ENCODE data around the gene EBF4.

EBF4 gene

DNA sequence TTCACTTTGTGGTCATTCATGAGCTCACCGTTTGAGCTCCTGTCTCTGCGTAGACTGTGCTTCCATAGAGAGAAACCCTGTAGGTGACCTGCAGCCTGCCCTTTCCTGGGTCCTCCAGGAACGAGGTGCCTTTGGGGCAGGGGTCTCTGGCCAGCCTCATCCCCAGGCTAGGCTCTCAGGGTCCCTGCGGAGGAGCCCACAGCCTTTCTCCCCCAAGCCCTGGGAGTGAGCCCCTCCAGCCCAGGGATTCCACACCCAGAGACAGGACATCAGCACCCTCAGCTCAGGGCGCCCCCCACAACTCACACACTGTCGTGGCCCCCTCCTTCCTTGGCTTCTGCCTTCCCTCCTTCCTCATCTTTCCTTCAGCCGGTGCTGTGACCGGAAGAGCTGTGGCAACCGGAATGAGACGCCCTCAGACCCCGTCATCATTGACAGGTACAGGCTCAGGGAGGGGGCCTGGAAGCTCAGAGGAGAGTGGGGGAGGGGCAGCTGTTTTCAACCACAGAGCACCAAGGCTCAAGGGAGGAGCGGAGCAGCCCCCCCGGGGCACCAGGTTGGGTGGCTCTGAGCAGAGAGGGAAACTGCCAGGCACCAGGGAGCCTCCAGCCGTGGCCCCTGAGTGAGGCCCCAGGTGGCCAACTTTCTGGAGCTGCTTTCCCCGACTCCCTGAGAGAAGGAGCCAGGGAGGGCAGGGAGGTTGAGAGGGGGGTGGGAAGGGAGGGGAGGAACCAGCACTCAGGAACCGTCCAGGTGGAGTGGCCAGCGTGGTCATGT, 16.8 kb downstream of the EBF4 start:
- 51% methylated on average over 17 of the region's 17 CpGs for WGBS
- Histone ChIP-seq H3K27ac (ENCODE audit: low read length, poor library complexity, severe bottlenecking) (no peak overlapping the region), H3K18ac (ENCODE audit: low read depth in 1 of 2, low read length in 2 of 2) (no peak overlapping the region), H3K36me3 (ENCODE audit: control insufficient read depth in 1 of 2, insufficient read depth in 2 of 2, low read depth in 1 of 2, low read length in 2 of 2) (no peaks in the 10 kb centered on the region), H2AK5ac (ENCODE audit: low read length, severe bottlenecking) (no peak overlapping the region), H2BK120ac (ENCODE audit: low read depth, low read length) (no peak overlapping the region), H3K23ac (ENCODE audit: low read length in 2 of 2) (no peak overlapping the region), H2BK15ac (ENCODE audit: low read depth, poor library complexity, severe bottlenecking) (no peak overlapping the region), H2BK5ac (ENCODE audit: low read depth, low read length, poor library complexity, severe bottlenecking) (no peak overlapping the region), H4K91ac (ENCODE audit: low read length) (no peak overlapping the region), H3K27me3 (ENCODE audit: control insufficient read depth in 1 of 2, insufficient read depth in 1 of 2, low read length in 2 of 2) (peaks cover 90% of the 10 kb centered on the region in 2 experiments), H3K4me2 (ENCODE audit: low read length, poor library complexity, severe bottlenecking) (no peak overlapping the region), H3K4ac (ENCODE audit: low read depth in 1 of 2, low read length in 2 of 2) (no peak overlapping the region), H4K8ac (ENCODE audit: low read length) (no peak overlapping the region), H2BK12ac (ENCODE audit: low read length in 2 of 2) (no peak overlapping the region), H3K4me1 (ENCODE audit: control insufficient read depth, insufficient read depth, low read depth, low read length) (peaks cover 5% of the 10 kb centered on the region), H3K9me3 (ENCODE audit: control insufficient read depth, low read length) (no peaks in the 10 kb centered on the region), H3K4me3 (ENCODE audit: insufficient read depth in 1 of 2, low read depth in 1 of 2, low read length in 2 of 2) (no peak overlapping the region), H3K9ac (ENCODE audit: low read length) (no peak overlapping the region), H3K79me1 (replicated peaks; ENCODE audit: low read length, poor library complexity, severe bottlenecking) (no peaks in the 10 kb centered on the region), H2AFZ (ENCODE audit: low read depth, low read length) (no peak overlapping the region), H3K14ac (ENCODE audit: low read length in 2 of 2) (no peak overlapping the region)
- no peak for DNase-seq

DNA sequence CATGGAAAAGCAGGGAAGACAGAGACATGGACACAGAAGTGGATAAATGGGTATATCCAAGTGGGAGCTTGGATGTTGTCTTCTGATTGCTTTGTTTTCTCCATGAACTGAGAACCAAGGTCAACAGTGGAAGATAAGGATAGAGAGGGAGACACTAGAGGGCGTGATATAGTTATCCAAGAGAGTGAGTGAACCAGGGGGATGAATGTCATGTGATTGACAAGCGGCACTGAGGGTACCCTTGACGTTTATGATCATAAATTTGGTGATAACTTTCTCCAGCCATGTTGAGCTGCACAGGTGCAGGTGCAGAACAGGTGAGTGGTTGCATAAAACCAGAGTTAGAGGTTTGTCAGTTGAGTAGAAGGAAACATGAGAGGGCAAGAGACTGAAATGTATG, 20.7 kb downstream of the EBF4 start:
- 11% methylated on average over 3 of the region's 3 CpGs for WGBS
- Histone ChIP-seq H3K23ac (ENCODE audit: low read length in 2 of 2) (no peak overlapping the region), H2BK12ac (ENCODE audit: low read length in 2 of 2) (no peak overlapping the region), H3K4me2 (ENCODE audit: low read length, poor library complexity, severe bottlenecking) (no peak overlapping the region), H2AK5ac (ENCODE audit: low read length, severe bottlenecking) (no peak overlapping the region), H4K8ac (ENCODE audit: low read length) (no peak overlapping the region), H3K4ac (ENCODE audit: low read depth in 1 of 2, low read length in 2 of 2) (no peak overlapping the region), H2BK5ac (ENCODE audit: low read depth, low read length, poor library complexity, severe bottlenecking) (no peak overlapping the region), H4K91ac (ENCODE audit: low read length) (no peak overlapping the region), H3K36me3 (ENCODE audit: control insufficient read depth in 1 of 2, insufficient read depth in 2 of 2, low read depth in 1 of 2, low read length in 2 of 2) (no peaks in the 10 kb centered on the region), H3K9ac (ENCODE audit: low read length) (no peak overlapping the region), H3K4me1 (ENCODE audit: control insufficient read depth, insufficient read depth, low read depth, low read length) (peaks cover 1% of the 10 kb centered on the region), H2BK120ac (ENCODE audit: low read depth, low read length) (no peak overlapping the region), H2BK15ac (ENCODE audit: low read depth, poor library complexity, severe bottlenecking) (no peak overlapping the region), H3K18ac (ENCODE audit: low read depth in 1 of 2, low read length in 2 of 2) (no peak overlapping the region), H3K14ac (ENCODE audit: low read length in 2 of 2) (no peak overlapping the region), H3K27me3 (ENCODE audit: control insufficient read depth in 1 of 2, insufficient read depth in 1 of 2, low read length in 2 of 2) (peaks cover 51 to 54% of the 10 kb centered on the region in 2 experiments), H2AFZ (ENCODE audit: low read depth, low read length) (no peak overlapping the region), H3K4me3 (ENCODE audit: insufficient read depth in 1 of 2, low read depth in 1 of 2, low read length in 2 of 2) (no peak overlapping the region), H3K27ac (ENCODE audit: low read length, poor library complexity, severe bottlenecking) (no peak overlapping the region), H3K9me3 (ENCODE audit: control insufficient read depth, low read length) (no peaks in the 10 kb centered on the region), H3K79me1 (replicated peaks; ENCODE audit: low read length, poor library complexity, severe bottlenecking) (no peaks in the 10 kb centered on the region)
- no peak for DNase-seq

DNA sequence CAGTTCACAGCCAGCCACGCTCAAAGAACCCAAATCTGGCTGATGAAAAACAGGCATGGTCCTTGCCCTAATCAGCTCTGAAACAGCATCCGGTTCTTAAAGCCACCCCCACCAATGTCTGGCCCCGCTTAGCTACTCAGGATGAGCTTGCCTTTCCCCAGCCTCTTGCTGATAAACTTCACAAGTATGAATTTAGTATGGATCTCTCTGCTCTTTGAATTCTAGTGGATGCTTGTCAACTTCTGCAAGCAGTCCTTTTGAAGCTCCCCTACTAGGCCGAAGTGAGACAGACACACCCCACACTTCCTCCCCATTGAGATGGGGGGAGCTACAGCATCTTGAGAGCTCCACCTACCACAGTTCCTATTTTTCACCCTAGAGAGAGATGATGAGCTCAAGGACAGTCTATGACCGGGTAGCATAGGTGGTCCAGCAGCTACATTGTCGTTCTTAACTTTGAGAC, 36.7 kb downstream of the EBF4 start:
- H3K27me3 ChIP-seq (ENCODE audit: control insufficient read depth in 1 of 2, insufficient read depth in 1 of 2, low read length in 2 of 2) = peaks cover 40 to 57% of the 10 kb centered on the region in 2 experiments
- no peak overlapping the region for H4K8ac ChIP-seq (ENCODE audit: low read length)
- H3K27ac ChIP-seq (ENCODE audit: low read length, poor library complexity, severe bottlenecking) = no peak overlapping the region
- H3K18ac ChIP-seq (ENCODE audit: low read depth in 1 of 2, low read length in 2 of 2) = no peak overlapping the region
- H2BK12ac ChIP-seq (ENCODE audit: low read length in 2 of 2) = no peak overlapping the region
- no peak overlapping the region for H3K23ac ChIP-seq (ENCODE audit: low read length in 2 of 2)
- peak; percentile 17 for DNase-seq
- no peak overlapping the region for H2AFZ ChIP-seq (ENCODE audit: low read depth, low read length)
- no peak overlapping the region for H3K4me2 ChIP-seq (ENCODE audit: low read length, poor library complexity, severe bottlenecking)
- H3K4me3 ChIP-seq (ENCODE audit: insufficient read depth in 1 of 2, low read depth in 1 of 2, low read length in 2 of 2) = no peak overlapping the region
- no peak overlapping the region for H4K91ac ChIP-seq (ENCODE audit: low read length)
- H3K4ac ChIP-seq (ENCODE audit: low read depth in 1 of 2, low read length in 2 of 2) = no peak overlapping the region
- no peak overlapping the region for H3K9ac ChIP-seq (ENCODE audit: low read length)
- H3K9me3 ChIP-seq (ENCODE audit: control insufficient read depth, low read length) = peaks cover 24% of the 10 kb centered on the region
- no peaks in the 10 kb centered on the region for H3K4me1 ChIP-seq (ENCODE audit: control insufficient read depth, insufficient read depth, low read depth, low read length)
- WGBS = 17% methylated on average over 4 of the region's 6 CpGs
- no peak overlapping the region for H2BK120ac ChIP-seq (ENCODE audit: low read depth, low read length)
- H3K36me3 ChIP-seq (ENCODE audit: control insufficient read depth in 1 of 2, insufficient read depth in 2 of 2, low read depth in 1 of 2, low read length in 2 of 2) = no peaks in the 10 kb centered on the region
- no peak overlapping the region for H2BK5ac ChIP-seq (ENCODE audit: low read depth, low read length, poor library complexity, severe bottlenecking)
- H2AK5ac ChIP-seq (ENCODE audit: low read length, severe bottlenecking) = no peak overlapping the region
- no peaks in the 10 kb centered on the region for H3K79me1 ChIP-seq (replicated peaks; ENCODE audit: low read length, poor library complexity, severe bottlenecking)
- no peak overlapping the region for H2BK15ac ChIP-seq (ENCODE audit: low read depth, poor library complexity, severe bottlenecking)
- H3K14ac ChIP-seq (ENCODE audit: low read length in 2 of 2) = no peak overlapping the region

DNA sequence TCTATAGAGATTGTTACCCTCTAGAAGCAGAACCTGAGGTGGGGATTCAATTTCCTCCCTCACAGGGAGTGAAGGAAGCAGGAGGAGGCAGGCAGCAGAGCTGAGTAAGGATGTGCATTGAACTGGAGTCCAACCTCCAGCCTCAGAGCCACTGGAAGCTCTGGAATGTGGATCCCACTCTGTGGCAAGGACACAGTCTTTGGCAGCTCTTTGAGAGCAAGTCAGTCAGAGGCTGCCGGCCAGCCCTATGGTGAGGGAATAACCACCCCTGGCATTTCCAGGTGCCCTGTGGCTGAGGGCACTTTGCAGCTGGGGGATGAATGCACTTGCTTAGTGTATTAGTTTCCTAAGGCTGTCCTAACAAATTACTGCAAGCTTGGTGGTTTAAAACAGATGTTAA, 37.2 kb downstream of the EBF4 start:
- 74% methylated on average over 1 of the region's 1 CpG for WGBS
- no peak overlapping the region for H2AFZ ChIP-seq (ENCODE audit: low read depth, low read length)
- no peak overlapping the region for H2BK12ac ChIP-seq (ENCODE audit: low read length in 2 of 2)

More for the DNA sequence above, 37.2 kb downstream of the EBF4 start:
- no peak overlapping the region for H4K91ac ChIP-seq (ENCODE audit: low read length)
- H3K4me2 ChIP-seq (ENCODE audit: low read length, poor library complexity, severe bottlenecking) = no peak overlapping the region
- H3K36me3 ChIP-seq (ENCODE audit: control insufficient read depth in 1 of 2, insufficient read depth in 2 of 2, low read depth in 1 of 2, low read length in 2 of 2) = no peaks in the 10 kb centered on the region
- H3K4ac ChIP-seq (ENCODE audit: low read depth in 1 of 2, low read length in 2 of 2) = no peak overlapping the region
- no peak overlapping the region for H3K18ac ChIP-seq (ENCODE audit: low read depth in 1 of 2, low read length in 2 of 2)
- no peak overlapping the region for H3K9ac ChIP-seq (ENCODE audit: low read length)
- no peak overlapping the region for H2BK15ac ChIP-seq (ENCODE audit: low read depth, poor library complexity, severe bottlenecking)
- no peak overlapping the region for H3K27ac ChIP-seq (ENCODE audit: low read length, poor library complexity, severe bottlenecking)
- H2AK5ac ChIP-seq (ENCODE audit: low read length, severe bottlenecking) = no peak overlapping the region
- no peak overlapping the region for H2BK5ac ChIP-seq (ENCODE audit: low read depth, low read length, poor library complexity, severe bottlenecking)
- no peaks in the 10 kb centered on the region for H3K79me1 ChIP-seq (replicated peaks; ENCODE audit: low read length, poor library complexity, severe bottlenecking)
- no peak overlapping the region for H4K8ac ChIP-seq (ENCODE audit: low read length)
- no peak overlapping the region for H3K14ac ChIP-seq (ENCODE audit: low read length in 2 of 2)
- DNase-seq = no peak
- no peak overlapping the region for H3K23ac ChIP-seq (ENCODE audit: low read length in 2 of 2)
- peaks cover 38 to 58% of the 10 kb centered on the region in 2 experiments for H3K27me3 ChIP-seq (ENCODE audit: control insufficient read depth in 1 of 2, insufficient read depth in 1 of 2, low read length in 2 of 2)
- H3K4me1 ChIP-seq (ENCODE audit: control insufficient read depth, insufficient read depth, low read depth, low read length) = no peaks in the 10 kb centered on the region
- H3K9me3 ChIP-seq (ENCODE audit: control insufficient read depth, low read length) = peaks cover 26% of the 10 kb centered on the region
- H2BK120ac ChIP-seq (ENCODE audit: low read depth, low read length) = no peak overlapping the region
- H3K4me3 ChIP-seq (ENCODE audit: insufficient read depth in 1 of 2, low read depth in 1 of 2, low read length in 2 of 2) = no peak overlapping the region
